GM20000 (cell line): ENCODE results near the gene COPZ1.
"Not testable (repeated sequence)": the region's sequence is repeated elsewhere in the genome, so short reads cannot be mapped to it uniquely, and the experiment has no call there.

Source experiments
- DNase-seq: peaks from one replicate; pipeline ENCODE4 v3.0.0; 2012; ENCODE audit warnings: low spot score
- TF ChIP-seq, protein P1 (sequence below): IDR thresholded peaks from 2 replicates; pipeline ENCODE4 v1.5.1; 2012; ENCODE audit warnings: mild to moderate bottlenecking, control low read depth; ENCODE audit errors: extremely low read depth, missing control alignments

The COPZ1 gene

DNA sequence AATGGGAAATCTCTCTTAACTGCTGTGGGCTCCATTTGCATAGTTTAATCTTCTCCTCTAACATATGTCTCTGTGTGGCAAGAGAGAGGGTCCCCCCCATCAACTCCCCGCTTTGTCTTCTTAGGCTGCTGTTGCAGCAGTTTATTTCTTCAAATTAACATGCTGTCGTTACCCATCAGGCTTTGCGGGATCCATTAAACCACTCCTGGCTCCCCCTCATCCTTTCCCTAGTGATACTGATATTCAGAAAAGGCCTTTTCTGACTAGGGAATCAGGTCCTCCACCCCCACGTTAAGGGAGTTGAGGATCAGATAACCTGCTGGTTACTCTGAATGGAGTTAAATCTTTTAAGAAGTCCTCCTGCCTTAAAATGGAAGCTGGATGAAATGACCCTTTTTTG lies 24.1 kb downstream of the COPZ1 start:
- TF ChIP-seq, protein P1, sequence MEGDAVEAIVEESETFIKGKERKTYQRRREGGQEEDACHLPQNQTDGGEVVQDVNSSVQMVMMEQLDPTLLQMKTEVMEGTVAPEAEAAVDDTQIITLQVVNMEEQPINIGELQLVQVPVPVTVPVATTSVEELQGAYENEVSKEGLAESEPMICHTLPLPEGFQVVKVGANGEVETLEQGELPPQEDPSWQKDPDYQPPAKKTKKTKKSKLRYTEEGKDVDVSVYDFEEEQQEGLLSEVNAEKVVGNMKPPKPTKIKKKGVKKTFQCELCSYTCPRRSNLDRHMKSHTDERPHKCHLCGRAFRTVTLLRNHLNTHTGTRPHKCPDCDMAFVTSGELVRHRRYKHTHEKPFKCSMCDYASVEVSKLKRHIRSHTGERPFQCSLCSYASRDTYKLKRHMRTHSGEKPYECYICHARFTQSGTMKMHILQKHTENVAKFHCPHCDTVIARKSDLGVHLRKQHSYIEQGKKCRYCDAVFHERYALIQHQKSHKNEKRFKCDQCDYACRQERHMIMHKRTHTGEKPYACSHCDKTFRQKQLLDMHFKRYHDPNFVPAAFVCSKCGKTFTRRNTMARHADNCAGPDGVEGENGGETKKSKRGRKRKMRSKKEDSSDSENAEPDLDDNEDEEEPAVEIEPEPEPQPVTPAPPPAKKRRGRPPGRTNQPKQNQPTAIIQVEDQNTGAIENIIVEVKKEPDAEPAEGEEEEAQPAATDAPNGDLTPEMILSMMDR = no peak
- DNase-seq = no peak

DNA sequence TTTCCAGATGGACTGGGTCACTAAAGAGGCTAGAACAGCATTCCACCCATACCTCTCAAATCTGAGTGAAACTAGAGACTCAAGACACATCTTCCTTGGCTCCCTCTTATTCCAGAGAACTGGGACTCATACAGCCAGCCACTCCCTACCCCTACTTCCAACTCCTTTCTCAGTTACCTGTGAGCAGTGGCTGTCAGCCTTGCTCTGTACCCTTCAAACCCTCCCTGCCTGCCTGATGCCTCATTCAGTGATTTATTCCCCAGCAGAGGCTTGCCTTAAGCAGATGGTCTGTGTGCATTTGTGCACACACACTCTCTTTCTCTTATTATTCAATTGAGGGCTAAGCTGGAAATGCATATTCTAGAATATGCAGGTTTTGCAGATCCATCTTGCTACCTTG lies 24.7 kb downstream of the COPZ1 start:
- DNase-seq = no peak
- TF ChIP-seq, protein P1 = no peak

DNA sequence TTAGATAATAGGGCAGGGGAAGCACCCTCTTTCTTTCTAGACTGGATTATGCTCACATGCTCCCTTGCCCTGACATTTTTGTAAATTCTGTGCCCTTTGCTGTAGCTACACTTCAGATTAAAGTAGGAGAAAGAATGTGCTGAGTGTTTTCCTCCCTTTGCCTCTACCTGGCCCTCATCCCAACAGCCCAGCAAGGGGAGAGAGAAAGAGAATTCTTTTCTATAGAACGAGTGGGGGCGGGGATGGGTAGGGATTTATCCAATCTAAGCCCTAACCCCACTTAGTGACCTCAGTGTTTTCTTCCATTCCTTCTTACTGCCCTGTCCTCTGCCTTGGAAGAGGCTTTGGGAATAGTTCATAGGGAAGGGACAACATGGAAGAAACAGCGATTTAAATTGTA lies 25.8 kb downstream of the COPZ1 start:
- DNase-seq = no peak
- TF ChIP-seq, protein P1 = no peak

DNA sequence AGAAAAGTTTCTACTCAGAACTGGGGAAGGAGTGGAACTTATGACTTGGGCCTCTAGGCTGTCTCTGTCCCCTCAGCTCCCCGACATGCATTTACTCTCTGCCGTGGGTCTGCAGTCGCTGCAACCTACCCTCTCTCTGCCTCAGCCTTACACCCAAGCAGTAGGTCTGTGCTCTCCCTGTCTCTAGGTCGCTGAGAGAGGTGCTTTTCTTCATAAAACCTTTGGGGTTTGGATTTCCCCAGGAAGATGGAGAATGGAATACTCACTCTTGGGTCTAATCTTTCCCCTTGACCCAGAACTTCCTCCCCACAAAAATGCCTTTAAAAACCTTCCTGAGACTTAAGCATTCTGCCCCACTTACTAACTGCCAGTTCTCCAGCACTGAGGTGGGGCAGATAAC lies 26.4 kb downstream of the COPZ1 start:
- DNase-seq = no peak
- TF ChIP-seq, protein P1 = no peak

DNA sequence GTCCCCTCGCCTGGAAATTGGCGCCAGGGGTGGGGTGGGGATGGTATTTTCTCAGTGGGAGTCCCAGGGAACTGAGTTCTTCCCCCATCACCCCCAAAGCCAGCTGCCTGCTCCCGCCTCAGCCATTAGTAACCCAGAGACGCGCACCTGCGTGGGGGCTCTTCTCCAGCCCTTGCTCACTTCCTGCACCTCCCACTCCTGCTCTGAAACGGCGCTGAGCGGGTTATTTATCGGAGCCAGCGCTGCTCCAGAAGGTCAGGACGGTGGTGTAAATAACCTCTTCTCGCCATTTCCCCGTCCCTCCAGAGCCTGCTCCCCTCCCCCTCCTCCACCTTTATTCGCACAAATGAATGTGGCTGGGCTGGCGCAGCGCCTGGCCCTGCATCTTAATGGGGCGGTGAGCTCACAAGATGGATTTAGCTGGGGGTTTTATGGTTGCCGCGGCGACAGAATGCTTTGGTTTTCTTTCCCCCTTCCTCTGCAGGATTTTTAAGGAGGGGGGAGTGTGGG lies 27.1 kb downstream of the COPZ1 start:
- no peak for DNase-seq
- TF ChIP-seq, protein P1 = no peak

DNA sequence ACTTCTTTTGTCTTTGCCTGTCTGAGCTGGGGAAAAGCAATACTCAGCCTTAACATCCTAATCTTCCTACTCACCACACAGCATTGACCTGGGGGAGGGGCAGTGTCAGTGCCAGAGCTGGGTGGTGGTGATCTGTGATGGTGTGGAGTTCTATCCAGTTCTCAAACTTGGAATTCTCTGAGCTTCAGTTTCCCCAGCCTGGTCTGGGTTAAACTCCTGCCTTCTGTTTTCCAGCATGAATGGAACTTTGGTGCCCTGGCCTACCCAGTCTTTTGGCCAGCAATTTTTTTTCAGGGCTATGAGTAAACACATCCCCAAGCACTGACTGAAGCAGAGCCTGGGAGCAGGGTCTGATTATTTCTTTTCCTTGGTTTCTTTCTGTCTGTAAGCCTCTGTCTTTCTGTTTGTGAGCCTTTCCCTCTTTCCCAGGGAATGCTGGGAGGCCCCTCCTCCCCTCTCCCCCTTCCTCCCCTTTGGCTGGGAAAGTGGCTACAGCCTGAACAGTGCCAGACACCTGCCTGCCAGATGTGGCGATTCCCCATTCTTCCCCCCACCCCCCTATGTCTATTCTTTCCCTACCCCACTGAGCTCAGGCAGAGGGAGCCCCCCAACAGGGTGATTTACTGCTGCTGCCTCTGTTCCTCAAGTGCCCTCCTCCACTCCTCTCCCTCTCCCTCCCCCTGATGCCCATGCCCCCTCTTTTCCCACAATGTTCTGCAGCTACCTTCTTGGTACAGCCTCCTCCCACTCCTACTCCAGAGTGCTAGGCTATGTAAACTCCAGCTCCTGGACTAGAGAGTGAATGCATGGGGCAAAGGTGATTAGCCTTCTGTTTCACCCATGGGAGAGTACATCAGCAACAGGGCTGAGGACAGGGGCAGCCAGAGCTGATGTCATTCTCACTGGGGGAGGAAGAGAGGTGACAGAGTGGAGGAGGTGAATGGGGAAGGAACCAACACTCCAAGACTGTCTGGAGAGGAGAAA lies 28.3 kb downstream of the COPZ1 start:
- DNase-seq = no peak
- TF ChIP-seq, protein P1 = no peak

DNA sequence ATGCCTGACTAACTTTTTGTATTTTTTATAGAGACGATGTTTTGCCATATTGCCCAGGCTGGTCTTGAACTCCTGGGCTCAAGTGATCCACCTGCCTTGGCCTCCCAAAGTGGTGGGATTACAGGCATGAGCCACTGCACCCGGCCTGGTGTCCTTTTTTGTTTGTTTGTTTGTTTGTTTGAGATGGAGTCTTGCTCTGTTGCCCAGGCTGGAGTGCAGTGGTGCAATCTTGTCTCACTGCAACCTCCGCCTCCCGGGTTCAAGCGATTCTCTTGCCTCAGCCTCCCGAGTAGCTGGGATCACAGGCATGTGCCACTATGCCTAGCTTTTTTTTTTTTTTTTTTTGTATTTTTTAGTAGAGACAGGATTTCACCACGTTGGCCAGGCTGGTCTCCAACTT lies 29.3 kb downstream of the COPZ1 start:
- not testable (repeated sequence) for DNase-seq
